Measurements from ENCODE around the gene RIT2. TPM values are rescaled to one million over a fixed set of nuclear protein-coding genes. Genes with fewer than 3 reads are reported as not detected.

The RIT2 gene
- total and polyA plus RNA-seq, 2 of the 4 experiments (the other 2 are of a cell fraction) = not detected

DNA sequence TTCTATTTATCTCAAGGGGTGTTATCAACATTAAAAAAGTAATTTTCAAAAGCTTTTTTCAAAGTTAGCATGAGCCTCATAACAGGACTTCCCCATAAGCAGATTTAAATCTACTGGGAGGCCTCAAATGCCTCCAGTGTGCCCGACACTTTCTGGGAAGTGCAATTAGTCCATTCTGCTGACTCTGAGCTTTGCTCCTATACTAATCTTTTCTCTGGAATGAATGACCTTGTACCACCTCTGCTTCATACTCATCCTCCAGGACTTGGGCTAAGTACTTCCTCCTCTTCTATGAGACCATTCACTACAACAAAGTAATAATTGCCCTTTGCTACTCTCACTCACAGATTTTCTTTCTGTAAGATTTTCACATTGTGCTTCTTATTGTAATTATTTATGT lies 111.1 kb downstream of the RIT2 start:
- Histone ChIP-seq H4K91ac (ENCODE audit: insufficient read depth, low read depth, low read length) (no peak overlapping the region), H2BK120ac (ENCODE audit: low read depth, low read length) (no peak overlapping the region), H3K4me3 (ENCODE audit: insufficient read depth, low read depth, low read length) (no peak overlapping the region), H3K79me1 (ENCODE audit: low read depth in 1 of 2, low read length in 2 of 2) (no peaks in the 10 kb centered on the region), H3K9me3 (ENCODE audit: control insufficient read depth, insufficient read depth, low read length) (no peaks in the 10 kb centered on the region; the same call in 1 of the 2 replicates), H2BK5ac (ENCODE audit: low read depth, low read length, poor library complexity, severe bottlenecking) (no peak overlapping the region), H3K27me3 (ENCODE audit: control insufficient read depth, insufficient read depth, low read length) (no peaks in the 10 kb centered on the region), H3K27ac (ENCODE audit: insufficient read depth, low read length) (no peak overlapping the region), H2AK5ac (ENCODE audit: low read depth, low read length) (no peak overlapping the region), H2BK20ac (ENCODE audit: low read depth, low read length) (no peak overlapping the region), H3K4me1 (ENCODE audit: control insufficient read depth, insufficient read depth, low read length) (no peaks in the 10 kb centered on the region), H4K8ac (ENCODE audit: low read depth in 2 of 2, low read length in 2 of 2) (no peak overlapping the region), H3K36me3 (ENCODE audit: control insufficient read depth, insufficient read depth, low read length) (no peaks in the 10 kb centered on the region), H3K4me2 (ENCODE audit: low read depth, low read length) (no peak overlapping the region), H3K14ac (replicated peaks; ENCODE audit: low read depth, low read length) (no peak overlapping the region), H2AFZ (replicated peaks; ENCODE audit: low read length, poor library complexity) (no peak overlapping the region), H3K18ac (ENCODE audit: low read depth, low read length) (no peak overlapping the region), H3K9me1 (ENCODE audit: insufficient read depth, low read length) (no peaks in the 10 kb centered on the region), H2AK9ac (replicated peaks; ENCODE audit: low read depth, low read length, poor library complexity) (no peak overlapping the region), H3K9ac (ENCODE audit: low read depth, low read length) (no peak overlapping the region), H3K4ac (ENCODE audit: low read depth, low read length) (no peak overlapping the region), H4K20me1 (ENCODE audit: insufficient read depth, low read length) (no peaks in the 10 kb centered on the region), H4K5ac (ENCODE audit: low read depth, low read length) (no peak overlapping the region), H3K23ac (ENCODE audit: low read depth, low read length) (no peak overlapping the region), H2BK15ac (ENCODE audit: low read depth, low read length) (no peak overlapping the region), H3K56ac (ENCODE audit: extremely low read depth, insufficient read depth, low read length) (no peak overlapping the region)
- ATAC-seq (ENCODE audit: low read depth) (no peak), DNase-seq (no peak)
- intact Hi-C loops (cut with micrococcal nuclease) (no loop called here), dilution Hi-C loops (cut with HindIII; ENCODE audit: low sequenced_read_pairs, unreplicated experiment) (no loop called here), in situ Hi-C loops (cut with MboI; ENCODE audit: low sequenced_read_pairs) (no loop called here)
- BruUV-seq (replicated peaks) = no TSS peak
- WGBS, 2 experiments (ENCODE audit: extremely low coverage in 2 of 2, insufficient read length in 1 of 2) = no CpG with 5 or more reads among the region's 1 CpG
- ChIA-PET POLR2A (ENCODE audit: unreplicated experiment) (no interaction called here), CTCF (no interaction called here)
- TF ChIP-seq BHLHE40 (IDR thresholded peaks at IDR 0.05; ENCODE audit: low read depth, low read length) (no peak), NFE2L2 (IDR thresholded peaks at IDR 0.05; ENCODE audit: low read depth, low read length) (no peak), MXI1 (IDR thresholded peaks at IDR 0.05; ENCODE audit: borderline replicate concordance, low read depth, low read length) (no peak), RCOR1 (IDR thresholded peaks at IDR 0.05; ENCODE audit: insufficient replicate concordance, low read length) (no peak), MAZ (IDR thresholded peaks at IDR 0.05; ENCODE audit: borderline replicate concordance, low read depth, low read length) (no peak), FOS (IDR thresholded peaks at IDR 0.05; ENCODE audit: low read depth, low read length) (no peak), RFX5 (IDR thresholded peaks at IDR 0.05; ENCODE audit: low read depth, low read length) (no peak), RAD21 (IDR thresholded peaks at IDR 0.05; ENCODE audit: low read length) (no peak)
